Activated CD4-positive, alpha-beta T cell treated with anti-CD3 and anti-CD28 coated beads, Interleukin-2, amount 50 U/mL, for 16 hours (primary cell): ENCODE results near the gene TECPR1.

ENCODE experiments used
- DNase-seq: peaks from one replicate; pipeline ENCODE4 v3.0.0-alpha.2; 2020

Gene TECPR1

DNA sequence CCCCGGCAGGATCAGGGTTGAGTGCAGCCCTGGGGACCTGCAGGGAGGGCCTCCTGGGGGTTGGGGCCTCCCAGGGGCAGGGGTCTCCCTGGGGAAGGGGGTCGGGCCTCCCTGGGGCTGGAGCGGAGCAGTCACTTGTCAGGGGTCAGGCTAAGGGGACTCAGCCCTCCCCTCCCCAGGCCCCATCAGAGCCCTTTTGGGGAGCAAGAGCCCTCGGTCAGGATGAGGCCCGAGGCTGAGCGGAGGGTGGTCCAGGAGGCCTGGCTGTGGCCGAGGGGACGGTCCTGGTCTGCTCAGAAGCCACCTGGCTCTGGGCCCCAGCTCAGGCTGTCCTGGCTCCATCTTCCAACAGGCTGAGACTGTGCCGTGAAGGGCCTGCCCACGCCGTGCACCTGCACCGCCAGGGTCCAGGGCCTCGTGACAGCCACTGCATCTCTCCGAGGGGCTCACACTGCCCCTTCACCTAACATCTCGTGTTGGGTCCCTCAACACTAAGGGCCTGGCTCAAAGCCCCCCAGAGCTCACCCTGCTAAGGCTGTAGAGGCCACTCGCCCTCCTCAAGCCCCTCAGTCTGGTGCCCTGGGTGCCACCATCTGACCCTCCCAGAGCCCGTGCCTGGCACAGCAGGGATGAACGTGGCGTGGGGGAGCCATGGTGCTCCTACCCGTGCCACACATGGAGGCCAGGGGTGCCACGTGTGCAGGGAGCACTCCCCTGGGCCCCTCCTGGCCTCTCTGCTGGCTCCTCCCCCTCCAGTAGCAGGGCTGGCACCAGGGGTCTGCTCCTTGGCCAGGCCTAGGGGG is 27.9 kb downstream of the TECPR1 start:
- no peak for DNase-seq

GRCh38 chr7:98223351-98223897 is 28.6 kb downstream of the TECPR1 start:
- no peak for DNase-seq

GRCh38 chr7:98222533-98223195 is 29.4 kb downstream of the TECPR1 start:
- DNase-seq = no peak

- DNase-seq = no peak
These were observed 30.2 kb downstream of the TECPR1 start for GRCh38 chr7:98221611-98222532.

GRCh38 chr7:98219382-98219781 is 32.6 kb downstream of the TECPR1 start:
- peak; percentile 12 for DNase-seq

DNA sequence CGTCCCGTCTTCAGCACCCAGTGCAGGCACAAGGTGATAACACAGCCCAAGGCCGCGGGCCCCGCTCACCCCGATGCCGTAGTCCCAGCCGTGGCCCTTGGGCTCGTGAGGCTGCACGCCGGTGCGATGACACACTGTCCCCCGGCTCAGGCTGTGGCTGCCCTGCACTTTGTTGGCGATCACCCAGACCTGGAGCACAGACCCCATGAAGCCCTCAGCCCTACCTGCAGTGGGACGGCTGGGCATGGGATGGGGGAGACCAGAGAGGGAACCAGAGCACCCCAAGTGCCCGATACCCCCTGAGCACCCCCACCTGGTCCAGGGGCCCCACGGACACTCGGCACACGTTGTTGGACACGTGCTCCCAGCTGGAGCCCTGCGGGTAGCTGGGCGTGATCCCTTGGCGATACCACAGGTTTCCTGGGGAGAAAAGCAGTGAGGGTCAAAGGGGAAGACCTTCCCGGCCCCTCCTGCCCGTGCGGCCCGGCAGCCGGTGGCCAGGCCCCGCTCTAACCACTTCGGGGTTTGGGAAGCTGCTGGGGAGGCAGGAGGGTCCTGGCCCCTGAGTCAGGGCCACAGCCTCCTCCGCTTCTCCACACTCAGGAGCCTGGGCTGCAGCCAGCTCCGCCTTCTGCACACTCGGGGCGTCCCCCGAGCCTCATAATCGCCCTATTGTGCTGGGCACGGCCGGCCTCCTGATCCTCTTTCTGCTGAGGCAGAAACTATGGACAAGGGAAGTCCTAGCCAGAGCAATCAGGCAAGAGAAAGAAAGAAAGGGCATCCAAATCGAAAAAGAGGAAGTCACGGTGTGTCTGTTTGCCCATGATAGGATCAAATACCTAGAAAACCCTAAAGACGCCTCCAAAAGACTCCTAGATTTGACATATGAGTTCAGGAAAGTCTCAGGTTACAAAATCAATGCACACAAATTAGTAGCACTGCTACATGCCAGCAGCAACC is 34.1 kb downstream of the TECPR1 start:
- no peak for DNase-seq

- DNase-seq = no peak
These were observed 35.0 kb downstream of the TECPR1 start for GRCh38 chr7:98216941-98217622.

GRCh38 chr7:98215561-98216495 is 36.2 kb downstream of the TECPR1 start:
- DNase-seq = no peak

DNA sequence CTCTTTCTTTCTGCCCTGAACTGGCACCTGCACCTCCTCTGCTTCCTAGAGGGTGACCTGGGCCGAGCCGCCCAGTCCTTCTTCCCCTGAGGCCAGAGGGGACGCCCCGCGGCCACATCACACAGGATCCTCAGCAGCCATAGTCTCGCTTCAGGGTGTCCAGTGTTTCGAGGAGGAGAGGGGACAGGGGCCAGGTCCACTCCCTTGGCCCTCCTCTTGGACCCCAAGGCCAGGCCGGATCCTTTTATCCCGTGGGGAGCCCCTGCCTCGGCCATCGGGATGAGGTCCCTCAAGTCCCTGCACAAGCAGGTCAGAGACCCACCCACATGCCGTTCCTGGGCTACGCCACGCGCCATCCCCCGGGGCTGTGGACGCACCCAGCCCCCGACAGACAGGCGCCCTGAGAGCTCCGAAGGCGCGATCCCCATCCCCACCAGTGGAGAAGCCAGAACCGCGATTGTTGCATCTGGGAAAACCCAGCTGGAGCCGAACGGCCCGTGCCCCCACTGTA is 37.2 kb downstream of the TECPR1 start:
- no peak for DNase-seq

- DNase-seq = no peak
These were observed 37.9 kb downstream of the TECPR1 start for GRCh38 chr7:98213888-98214810.

GRCh38 chr7:98213296-98213887 is 38.6 kb downstream of the TECPR1 start:
- no peak for DNase-seq

GRCh38 chr7:98212532-98213041 is 39.4 kb downstream of the TECPR1 start:
- DNase-seq = no peak

GRCh38 chr7:98211676-98212531 is 40.1 kb downstream of the TECPR1 start:
- DNase-seq = no peak

DNA sequence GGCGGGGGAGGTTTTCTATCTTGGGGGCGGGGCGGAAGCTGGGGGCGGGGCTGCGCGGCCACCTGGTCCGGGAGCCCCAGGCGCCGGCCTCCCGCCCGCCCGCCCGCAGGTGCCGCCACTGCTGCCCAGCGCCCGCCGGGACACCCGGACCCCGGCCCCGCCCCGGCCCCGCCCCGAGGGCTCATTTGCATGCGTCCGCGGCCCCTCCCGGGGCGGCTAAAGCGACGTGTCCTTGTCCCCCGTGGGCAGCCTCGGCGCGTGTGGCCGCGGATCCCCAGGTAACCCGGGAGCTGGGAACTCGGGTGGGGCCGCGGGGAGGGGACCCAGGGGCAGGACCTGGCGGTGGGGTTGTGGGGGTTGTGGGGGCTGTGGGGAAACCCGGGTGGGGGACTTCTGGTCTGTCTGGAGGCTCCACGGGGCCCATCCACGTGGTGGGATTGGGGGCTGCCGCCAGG is 40.8 kb downstream of the TECPR1 start, which contains the start of gene BHLHA15:
Gene BHLHA15, plus strand, starts transcription at position 219 of the 455 bp plus-strand sequence. CDS start 871 bp downstream, outside the sequence.
- DNase-seq = no peak

DNA sequence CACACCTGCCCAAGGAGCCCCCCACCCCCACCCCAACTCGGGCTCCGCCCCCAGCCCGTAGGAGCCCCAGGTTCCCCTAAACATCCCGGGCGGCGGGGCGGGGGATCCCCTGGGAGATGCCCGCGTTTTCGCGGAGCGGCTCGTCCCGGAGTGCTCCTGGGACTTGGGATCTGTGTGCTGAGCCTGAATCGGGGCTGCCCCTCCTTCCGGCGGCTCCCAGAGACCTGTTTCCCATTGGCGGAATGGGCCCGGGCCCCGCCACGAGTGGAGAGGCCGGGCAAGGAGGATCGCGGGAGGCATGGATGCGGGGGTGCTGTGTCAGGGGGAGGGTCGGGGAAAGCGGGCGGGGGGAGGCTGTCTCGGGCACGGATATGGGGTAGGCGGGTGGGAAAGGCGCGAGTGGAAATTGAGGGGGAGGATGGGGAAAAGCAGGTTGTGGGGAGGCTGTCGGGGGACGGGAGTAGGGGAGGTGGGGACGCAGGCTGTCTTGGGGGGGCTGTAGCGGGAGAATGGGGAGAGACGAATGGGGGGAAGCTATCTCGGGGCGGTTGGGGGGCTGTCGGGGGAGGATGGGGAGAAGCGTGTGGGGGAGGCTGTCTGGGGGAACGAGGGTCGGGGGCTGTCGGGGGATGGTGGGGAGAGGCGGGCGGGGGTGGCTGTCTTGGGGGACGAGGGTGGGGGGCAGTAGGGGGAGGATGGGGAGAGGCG is 41.4 kb downstream of the TECPR1 start:
- no peak for DNase-seq
